Liver (tissue), 9 donors: Measurements from ENCODE around the gene TPRN. TPM values are rescaled to one million over a fixed set of nuclear protein-coding genes. Genes with fewer than 3 reads are reported as not detected.
"Not testable (repeated sequence)": the region's sequence is repeated elsewhere in the genome, so short reads cannot be mapped to it uniquely, and the experiment has no call there.

Source experiments
- DNase-seq: peaks from one replicate; pipeline ENCODE4 v3.0.0-alpha.2; 2017; ENCODE audit warnings: low spot score
- H3K27ac ChIP-seq, 2 donors: one replicate each; pipeline ENCODE4 v1.7.0; 2013; ENCODE audit warnings: inconsistent platforms in 2 of 2, low read length in 2 of 2, control low read depth in 1 of 2, low read depth in 1 of 2, mild to moderate bottlenecking in 1 of 2
- H3K27me3 ChIP-seq, 4 donors: one replicate each; pipeline versions ENCODE4 v1.6.1 to v1.7.0; 2013; ENCODE audit warnings: low read length in 3 of 4, inconsistent platforms in 1 of 4, mild to moderate bottlenecking in 1 of 4, moderate library complexity in 1 of 4; ENCODE audit not compliant: control insufficient read depth in 4 of 4, insufficient read depth in 4 of 4
- H3K36me3 ChIP-seq, 4 donors: one replicate each; pipeline versions ENCODE4 v1.6.1 to v1.7.0; 2013; ENCODE audit warnings: low read length in 3 of 4, mild to moderate bottlenecking in 3 of 4, low read depth in 1 of 4, moderate library complexity in 1 of 4; ENCODE audit not compliant: control insufficient read depth in 4 of 4, insufficient read depth in 3 of 4
- H3K4me1 ChIP-seq, 4 donors: one replicate each; pipeline versions ENCODE4 v1.6.1 to v1.7.0; 2013; ENCODE audit warnings: low read length in 3 of 4, mild to moderate bottlenecking in 3 of 4, moderate library complexity in 1 of 4; ENCODE audit not compliant: control insufficient read depth in 4 of 4, insufficient read depth in 4 of 4
- H3K4me3 ChIP-seq, 3 donors: one replicate each; pipeline versions ENCODE4 v1.6.1 to v1.7.0; 2013; ENCODE audit warnings: low read length in 3 of 3, control low read depth in 1 of 3, low read depth in 1 of 3, mild to moderate bottlenecking in 1 of 3
- H3K9ac ChIP-seq, 2 donors: one replicate each; pipeline ENCODE4 v1.7.0; 2013; ENCODE audit warnings: low read length in 2 of 2, mild to moderate bottlenecking in 2 of 2, moderate library complexity in 2 of 2, control low read depth in 1 of 2, low read depth in 1 of 2
- H3K9me3 ChIP-seq, 4 donors: one replicate each; pipeline versions ENCODE4 v1.6.1 to v1.7.0; 2013; ENCODE audit warnings: low read length in 3 of 4; ENCODE audit not compliant: control insufficient read depth in 4 of 4
- ATF3 ChIP-seq: IDR thresholded peaks from 2 replicates; pipeline ENCODE4 v1.6.1; 2016; ENCODE audit warnings: antibody characterized with exemption
- CTCF ChIP-seq: fragments of 150-350 bp; IDR thresholded peaks from 2 replicates; pipeline ENCODE4 v1.5.1; 2017; ENCODE audit warnings: improper control_type of control experiment, low read depth, low read length; ENCODE audit not compliant: missing input control
- FOXA1 ChIP-seq: IDR thresholded peaks from 2 replicates; pipeline ENCODE4 v1.6.1; 2016; ENCODE audit warnings: antibody characterized with exemption
- FOXA2 ChIP-seq: IDR thresholded peaks from 2 replicates; pipeline ENCODE4 v1.6.1; 2016; ENCODE audit warnings: antibody characterized with exemption
- HNF4A ChIP-seq, 2 donors: conservative IDR thresholded peaks; 2 replicates each; pipeline ENCODE4 v1.6.1; 2016; ENCODE audit warnings: antibody characterized with exemption in 2 of 2, mild to moderate bottlenecking in 2 of 2
- JUND ChIP-seq, 2 donors: IDR thresholded peaks; 2 replicates each; pipeline ENCODE4 v1.6.1; 2016; ENCODE audit warnings: antibody characterized with exemption in 2 of 2
- MAX ChIP-seq: IDR thresholded peaks from 2 replicates; pipeline ENCODE4 v1.6.1; 2016; ENCODE audit warnings: antibody characterized with exemption
- RAD21 ChIP-seq, 2 donors: IDR thresholded peaks; 2 replicates each; pipeline ENCODE4 v1.6.1; 2016; ENCODE audit warnings: antibody characterized with exemption in 2 of 2, mild to moderate bottlenecking in 2 of 2
- REST ChIP-seq: IDR thresholded peaks from 2 replicates; pipeline ENCODE4 v1.6.1; 2016; ENCODE audit warnings: antibody characterized with exemption, mild to moderate bottlenecking
- RXRA ChIP-seq, 2 donors: IDR thresholded peaks; 2 replicates each; pipeline ENCODE4 v1.6.1; 2017 to 2018; ENCODE audit warnings: antibody characterized with exemption in 2 of 2, mild to moderate bottlenecking in 1 of 2
- SP1 ChIP-seq: IDR thresholded peaks from 2 replicates; pipeline ENCODE4 v1.6.1; 2018; ENCODE audit warnings: antibody characterized with exemption, mild to moderate bottlenecking
- YY1 ChIP-seq: IDR thresholded peaks from 2 replicates; pipeline ENCODE4 v1.6.1; 2016; ENCODE audit warnings: antibody characterized with exemption, mild to moderate bottlenecking
- WGBS: extraction: QIAGEN DNeasy Blood & Tissue Kit; methylation state at CpG from one replicate; pipeline ENCODE4 v1.1.7; 2013; 5-methylcytosine and 5-hydroxymethylcytosine counted together
- polyA plus RNA-seq, 2 donors: library from polyadenylated mRNA; stranded (reverse) in 1 of 2; unstranded in 1 of 2; fragments of 200-250 nt in 1 of 2; fragments of >200 nt in 1 of 2; fragmentation: Nextera tagmentation in 1 of 2; extraction: Ambion mirVana in 1 of 2; gene quantifications; one replicate each; pipeline versions ENCODE4 v1.2.1 to v1.2.3, GENCODE V29; 2013 to 2015
- total RNA-seq, 2 donors: library from RNA; depleted of rRNA; stranded (reverse); fragments of >200 nt; gene quantifications; one replicate each; pipeline ENCODE4 v1.2.3, GENCODE V29; 2014
- donor health status: healthy.
- donor health status: healthy.
- donor health status: healthy.
- donor health status: healthy.
- donor health status: healthy.

The TPRN gene
- total and polyA plus RNA-seq, 4 donors, result 5.4 to 20.1 (median 11.1) TPM

GRCh38 chr9:137240318-137240840 is 39.8 kb upstream of the TPRN start:
- under 1% methylated on average over 58 of the region's 58 CpGs for WGBS
- Histone ChIP-seq H3K27ac (peak overlapping the region; percentile 74 to 92), H3K36me3 (peaks cover 0 to 11% (median 5%) of the 10 kb centered on the region in 4 donors), H3K4me3 (peak overlapping the region; percentile 43 to 57 (median 49)), H3K9me3 (no peaks in the 10 kb centered on the region), H3K9ac (peak overlapping the region in 1 of 2 donors; percentile 38), H3K4me1 (peaks cover 8 to 49% (median 21%) of the 10 kb centered on the region in 4 donors), H3K27me3 (no peaks in the 10 kb centered on the region)
- peak; percentile 72 for DNase-seq
- TF ChIP-seq FOXA2, result no peak
- TF ChIP-seq RXRA (IDR thresholded peaks at IDR 0.05), result no peak
- no peak for TF ChIP-seq JUND (IDR thresholded peaks at IDR 0.05)
- no peak for TF ChIP-seq ATF3
- no peak for TF ChIP-seq HNF4A (conservative IDR thresholded peaks at IDR 0.05)

GRCh38 chr9:137239541-137240200 is 39.1 kb upstream of the TPRN start:
- peaks cover 0 to 11% (median 5%) of the 10 kb centered on the region in 4 donors for H3K36me3 ChIP-seq
- H3K27ac ChIP-seq, result peak overlapping the region; percentile 74 to 92
- H3K9me3 ChIP-seq, H3K27me3 ChIP-seq, DNase-seq: not testable (repeated sequence)
- peaks cover 8 to 49% (median 21%) of the 10 kb centered on the region in 4 donors for H3K4me1 ChIP-seq
- WGBS, result 63% methylated on average over 27 of the region's 27 CpGs
- peak overlapping the region in 1 of 2 donors; percentile 38 for H3K9ac ChIP-seq
- peak overlapping the region; percentile 43 to 57 (median 49) for H3K4me3 ChIP-seq

- Histone ChIP-seq H3K27me3 (no peaks in the 10 kb centered on the region), H3K9ac (no peak overlapping the region), H3K4me3 (no peak overlapping the region), H3K9me3 (no peaks in the 10 kb centered on the region), H3K36me3 (peaks cover 0 to 5% (median 3%) of the 10 kb centered on the region in 4 donors), H3K4me1 (peaks cover 8 to 39% (median 19%) of the 10 kb centered on the region in 4 donors), H3K27ac (no peak overlapping the region)
- TF ChIP-seq MAX, result no peak
- no peak for TF ChIP-seq JUND (IDR thresholded peaks at IDR 0.05)
- no peak for TF ChIP-seq YY1
- no peak for TF ChIP-seq RXRA (IDR thresholded peaks at IDR 0.05)
- TF ChIP-seq RAD21 (IDR thresholded peaks at IDR 0.05), result no peak
- no peak for TF ChIP-seq FOXA2
- no peak for TF ChIP-seq REST
- TF ChIP-seq SP1, result no peak
- no peak for TF ChIP-seq FOXA1
- no peak for TF ChIP-seq HNF4A (conservative IDR thresholded peaks at IDR 0.05)
- no peak for TF ChIP-seq CTCF
- no peak for TF ChIP-seq ATF3
- no peak for DNase-seq
- 68% methylated on average over 13 of the region's 13 CpGs for WGBS
Measured at GRCh38 chr9:137237759-137238726, 37.5 kb upstream of the TPRN start.
